HepG2 (cell line): ENCODE data around the gene CLCN2. TPM values are rescaled to one million over a fixed set of nuclear protein-coding genes. Genes with fewer than 3 reads are reported as not detected.

ENCODE experiments used
- DNMT1 ChIP-seq: sonication (generic); formaldehyde crosslinking; IDR thresholded peaks from 2 replicates; pipeline ENCODE4 v1.5.1; 2020; ENCODE audit warnings: mild to moderate bottlenecking, missing genetic modification reagents
- ETV5 ChIP-seq: IDR thresholded peaks from 2 replicates; pipeline ENCODE4 v1.6.1; 2018; ENCODE audit warnings: missing biosample characterization, missing genetic modification reagents, inconsistent platforms, borderline replicate concordance
- HNRNPH1 ChIP-seq: fragments of 200-400 bp; formaldehyde crosslinking; optimal IDR thresholded peaks from 2 replicates; pipeline ENCODE3; 2017; ENCODE audit warnings: mild to moderate bottlenecking, low read depth, low read length
- IKZF4 ChIP-seq: sonication (generic); formaldehyde crosslinking; IDR thresholded peaks from 2 replicates; pipeline ENCODE4 v1.5.1; 2020; ENCODE audit warnings: borderline replicate concordance, mild to moderate bottlenecking, low read depth, missing genetic modification reagents; ENCODE audit errors: not compliant biosample characterization
- MXD3 ChIP-seq: IDR thresholded peaks from 2 replicates; pipeline ENCODE4 v1.6.1; 2016; ENCODE audit warnings: mild to moderate bottlenecking, missing biosample characterization, missing genetic modification reagents
- NCOR1 ChIP-seq: fragments of 200-600 bp; sonication (generic); IDR thresholded peaks from 2 replicates; pipeline ENCODE4 v1.7.0; 2017; ENCODE audit warnings: antibody characterized with exemption, low read length, borderline replicate concordance
- NONO ChIP-seq, 2 experiments: fragments of 450-650 bp in 1 of 2; sonication (generic) in 1 of 2; formaldehyde crosslinking in 1 of 2; IDR thresholded peaks in 1 of 2; conservative IDR thresholded peaks in 1 of 2; 2 replicates each; pipeline versions ENCODE4 v1.6.1 to v1.8.0; 2017 to 2022; ENCODE audit warnings: mild to moderate bottlenecking in 1 of 2, missing genetic modification reagents in 1 of 2, moderate library complexity in 1 of 2
- SIX1 ChIP-seq: sonication (generic); formaldehyde crosslinking; IDR thresholded peaks from 2 replicates; pipeline ENCODE4 v1.4.0; 2020; ENCODE audit warnings: missing genetic modification reagents, borderline replicate concordance
- SIX4 ChIP-seq: sonication (generic); formaldehyde crosslinking; IDR thresholded peaks from 2 replicates; pipeline ENCODE4 v1.4.0; 2020; ENCODE audit warnings: missing genetic modification reagents
- SPEN ChIP-seq: sonication (generic); formaldehyde crosslinking; IDR thresholded peaks from 2 replicates; pipeline ENCODE4 v1.5.1; 2020; ENCODE audit warnings: low read depth, mild to moderate bottlenecking, missing genetic modification reagents
- TERF1 ChIP-seq: sonication (generic); formaldehyde crosslinking; IDR thresholded peaks from 2 replicates; pipeline ENCODE4 v1.8.0; 2022; ENCODE audit warnings: mild to moderate bottlenecking, missing genetic modification reagents, moderate library complexity
- ZFP36 ChIP-seq: fragments of 150-350 bp; IDR thresholded peaks from 2 replicates; pipeline ENCODE4 v1.6.1; 2018; ENCODE audit warnings: borderline replicate concordance, low read length, low read depth; ENCODE audit not compliant: partially characterized antibody
- ZFY ChIP-seq: sonication (generic); formaldehyde crosslinking; IDR thresholded peaks from 2 replicates; pipeline ENCODE4 v1.4.0; 2020; ENCODE audit warnings: missing genetic modification reagents
- ZKSCAN5 ChIP-seq: sonication (generic); formaldehyde crosslinking; IDR thresholded peaks from 2 replicates; pipeline ENCODE4 v1.5.1; 2020; ENCODE audit warnings: mild to moderate bottlenecking, missing genetic modification reagents
- ZNF264 ChIP-seq: sonication (generic); formaldehyde crosslinking; IDR thresholded peaks from 2 replicates; pipeline ENCODE4 v1.4.0; 2020; ENCODE audit warnings: missing genetic modification reagents
- ZNF34 ChIP-seq: sonication (generic); formaldehyde crosslinking; IDR thresholded peaks from 2 replicates; pipeline ENCODE4 v1.4.0; 2020; ENCODE audit warnings: mild to moderate bottlenecking, missing genetic modification reagents, borderline replicate concordance
- ZNF350 ChIP-seq: sonication (generic); formaldehyde crosslinking; IDR thresholded peaks from 2 replicates; pipeline ENCODE4 v1.4.0; 2020; ENCODE audit warnings: mild to moderate bottlenecking, low read depth, missing genetic modification reagents, borderline replicate concordance
- ZNF597 ChIP-seq: sonication (generic); formaldehyde crosslinking; IDR thresholded peaks from 2 replicates; pipeline ENCODE4 v1.5.0; 2020; ENCODE audit warnings: missing genetic modification reagents
- polyA plus RNA-seq, 8 experiments: library from polyadenylated mRNA; depleted of rRNA in 3 of 8; stranded (reverse) in 7 of 8; unstranded in 1 of 8; fragments of >200 nt; fragmentation: Illumina TruSeq in 4 of 8; extraction: Trizol in 4 of 8; gene quantifications; 2 replicates each; pipeline versions ENCODE4 v1.2.1 to v1.2.3, GENCODE V29; 2011 to 2016; ENCODE audit warnings: low read depth in 4 of 8, missing spikeins in 1 of 8, mixed read lengths in 1 of 8; ENCODE audit not compliant: insufficient read depth in 1 of 8
- total RNA-seq, 5 experiments: library from RNA; depleted of rRNA; stranded (reverse); fragments of >200 nt; fragmentation: Illumina TruSeq; extraction: Trizol; gene quantifications; 2 replicates each; pipeline ENCODE4 v1.2.3, GENCODE V29; 2016; ENCODE audit warnings: low read depth in 1 of 5

CLCN2 gene
- total and polyA plus RNA-seq, 2 of the 13 experiments (the other 11 are each of a cell fraction or from before 2014, with no cell fraction given), result 11.4 to 13.5 TPM

GRCh38 chr3:184366619-184367289 lies 5.3 kb upstream of the CLCN2 start (continued):
- TF ChIP-seq ZNF597 (CRISPR knock-in tag) (no peak), SIX4 (0 out of 2 replicates have a peak, but pooled peaks have one; percentile 31), ZKSCAN5 (CRISPR knock-in tag) (no peak), NCOR1 (peak; percentile 44; the same call in 1 of the 2 replicates), ETV5 (CRISPR knock-in tag) (no peak), ZNF264 (CRISPR knock-in tag) (no peak), NONO (IDR thresholded peaks at IDR 0.05) (no peak), NONO (CRISPR knock-in tag; conservative IDR thresholded peaks at IDR 0.05) (no peak), ZFY (CRISPR knock-in tag) (no peak), ZNF34 (CRISPR knock-in tag) (no peak), TERF1 (CRISPR knock-in tag) (no peak), DNMT1 (CRISPR knock-in tag) (no peak), HNRNPH1 (no peak), ZFP36 (no peak), SPEN (CRISPR knock-in tag) (no peak), IKZF4 (no peak), SIX1 (0 out of 2 replicates have a peak, but pooled peaks have one; percentile 61), MXD3 (CRISPR knock-in tag) (no peak), ZNF350 (CRISPR knock-in tag) (no peak)
